H9 (cell line): ENCODE measurements around the gene RABGEF1. TPM values are rescaled to one million over a fixed set of nuclear protein-coding genes. Genes with fewer than 3 reads are reported as not detected.

Experiments
- DNase-seq: peaks from one replicate; pipeline ENCODE4 v3.0.0-alpha.2; 2017
- H2AFZ ChIP-seq: one replicate; pipeline ENCODE4 v1.6.1; 2013; ENCODE audit warnings: mild to moderate bottlenecking, low read length, control low read depth, moderate library complexity
- H2AK5ac ChIP-seq: 2 replicates; pipeline ENCODE4 v1.6.1; 2013; ENCODE audit warnings: low read length, control low read depth, mixed read lengths; ENCODE audit not compliant: insufficient read length
- H2BK120ac ChIP-seq: one replicate; pipeline ENCODE4 v1.6.1; 2013; ENCODE audit warnings: low read depth, mild to moderate bottlenecking, low read length, control low read depth, inconsistent platforms; ENCODE audit not compliant: poor library complexity, severe bottlenecking
- H2BK12ac ChIP-seq: 2 replicates; pipeline ENCODE4 v1.6.1; 2013; ENCODE audit warnings: low read length, control low read depth, mixed read lengths, low read depth; ENCODE audit not compliant: insufficient read length
- H2BK15ac ChIP-seq: 2 replicates; pipeline ENCODE4 v1.6.1; 2013; ENCODE audit warnings: low read depth, low read length, control low read depth
- H2BK20ac ChIP-seq: one replicate; pipeline ENCODE4 v1.6.1; 2013; ENCODE audit warnings: low read depth, mild to moderate bottlenecking, low read length, control low read depth, inconsistent platforms; ENCODE audit not compliant: poor library complexity, severe bottlenecking
- H2BK5ac ChIP-seq: 2 replicates; pipeline ENCODE4 v1.6.1; 2013; ENCODE audit warnings: low read length, control low read depth, mixed read lengths; ENCODE audit not compliant: insufficient read length
- H3K14ac ChIP-seq: 2 replicates; pipeline ENCODE4 v1.6.1; 2013; ENCODE audit warnings: low read length, control low read depth; ENCODE audit not compliant: insufficient read depth
- H3K18ac ChIP-seq: 2 replicates; pipeline ENCODE4 v1.6.1; 2013; ENCODE audit warnings: low read depth, mild to moderate bottlenecking, mixed read lengths, low read length, control low read depth; ENCODE audit not compliant: insufficient read length
- H3K23ac ChIP-seq: 2 replicates; pipeline ENCODE4 v1.6.1; 2013; ENCODE audit warnings: low read length, control low read depth, mixed read lengths, low read depth; ENCODE audit not compliant: insufficient read length
- H3K23me2 ChIP-seq: 2 replicates; pipeline ENCODE4 v1.6.1; 2013; ENCODE audit warnings: low read depth, mild to moderate bottlenecking, mixed read lengths, low read length, control low read depth; ENCODE audit not compliant: insufficient read length, poor library complexity, severe bottlenecking
- H3K27ac ChIP-seq: 2 replicates; pipeline ENCODE4 v1.5.1; 2013; ENCODE audit warnings: low read length, control low read depth, mixed read lengths, low read depth; ENCODE audit not compliant: insufficient read length
- H3K27me3 ChIP-seq: 2 replicates; pipeline ENCODE4 v1.6.1; 2013; ENCODE audit warnings: low read length, control low read depth, inconsistent platforms; ENCODE audit not compliant: insufficient read depth
- H3K4ac ChIP-seq: 2 replicates; pipeline ENCODE4 v1.6.1; 2013; ENCODE audit warnings: low read depth, mild to moderate bottlenecking, control low read depth, inconsistent platforms, low read length, moderate library complexity
- H3K4me1 ChIP-seq: 2 replicates; pipeline ENCODE4 v1.6.1; 2013; ENCODE audit warnings: low read length, control low read depth, inconsistent platforms; ENCODE audit not compliant: insufficient read depth
- H3K4me2 ChIP-seq: 2 replicates; pipeline ENCODE4 v1.6.1; 2013; ENCODE audit warnings: low read length, control low read depth, mixed read lengths; ENCODE audit not compliant: insufficient read length, insufficient read depth
- H3K56ac ChIP-seq: 2 replicates; pipeline ENCODE4 v1.6.1; 2013; ENCODE audit warnings: low read depth, mild to moderate bottlenecking, mixed read lengths, low read length, control low read depth; ENCODE audit not compliant: insufficient read length
- H3K79me1 ChIP-seq: 2 replicates; pipeline ENCODE4 v1.6.1; 2013; ENCODE audit warnings: low read depth, mild to moderate bottlenecking, moderate library complexity, low read length, control low read depth, inconsistent platforms; ENCODE audit not compliant: insufficient read depth, poor library complexity, severe bottlenecking
- H3K79me2 ChIP-seq: 2 replicates; pipeline ENCODE4 v1.6.1; 2013; ENCODE audit warnings: low read length, control low read depth, inconsistent platforms; ENCODE audit not compliant: insufficient read depth
- H3K9ac ChIP-seq: 2 replicates; pipeline ENCODE4 v1.6.1; 2013; ENCODE audit warnings: low read length, control low read depth, mixed read lengths; ENCODE audit not compliant: insufficient read length; ENCODE audit errors: extremely low read depth
- H3K9me3 ChIP-seq: one replicate; pipeline ENCODE4 v1.6.1; 2013; ENCODE audit warnings: low read depth, low read length, inconsistent platforms; ENCODE audit not compliant: control insufficient read depth
- H3T11ph ChIP-seq: one replicate; pipeline ENCODE4 v1.6.1; 2013; ENCODE audit warnings: mild to moderate bottlenecking, low read length, control low read depth, inconsistent platforms
- H4K20me1 ChIP-seq: one replicate; pipeline ENCODE4 v1.6.1; 2013; ENCODE audit not compliant: control insufficient read depth, insufficient read length, insufficient read depth
- H4K5ac ChIP-seq: 2 replicates; pipeline ENCODE4 v1.6.1; 2013; ENCODE audit warnings: low read depth, mild to moderate bottlenecking, mixed read lengths, low read length, control low read depth; ENCODE audit not compliant: insufficient read length
- H4K8ac ChIP-seq: replicated peaks from 2 replicates; pipeline ENCODE4 v1.6.1; 2013; ENCODE audit warnings: low read length, control low read depth, mixed read lengths, low read depth; ENCODE audit not compliant: insufficient read length
- H4K91ac ChIP-seq: 2 replicates; pipeline ENCODE4 v1.6.1; 2013; ENCODE audit warnings: low read depth, mild to moderate bottlenecking, moderate library complexity, mixed read lengths, low read length, control low read depth; ENCODE audit not compliant: insufficient read length
- H3K27ac Mint-ChIP-seq, 3 experiments: 2 replicates in 2 of 3; 3 replicates in 1 of 3; pipeline ENCODE4 v1.8.0; 2020 to 2021; ENCODE audit warnings: mixed read lengths in 3 of 3, mild to moderate bottlenecking in 1 of 3, moderate library complexity in 1 of 3
- H3K27me3 Mint-ChIP-seq: 2 replicates; pipeline ENCODE4 v1.8.0; 2021; ENCODE audit warnings: low read depth, mild to moderate bottlenecking, moderate library complexity, mixed read lengths
- H3K36me3 Mint-ChIP-seq, 3 experiments: 2 replicates in 2 of 3; 3 replicates in 1 of 3; pipeline ENCODE4 v1.8.0; 2020 to 2021; ENCODE audit warnings: low read depth in 3 of 3, mixed read lengths in 3 of 3; ENCODE audit not compliant: insufficient read depth in 1 of 3
- H3K4me1 Mint-ChIP-seq, 2 experiments: 2 replicates each; pipeline ENCODE4 v1.8.0; 2020; ENCODE audit warnings: mixed read lengths in 2 of 2
- H3K4me3 Mint-ChIP-seq, 2 experiments: 2 replicates in 1 of 2; 3 replicates in 1 of 2; pipeline ENCODE4 v1.8.0; 2020 to 2021; ENCODE audit warnings: mild to moderate bottlenecking in 2 of 2, mixed read lengths in 2 of 2, moderate library complexity in 1 of 2
- H3K9me3 Mint-ChIP-seq, 2 experiments: 2 replicates in 1 of 2; 3 replicates in 1 of 2; pipeline ENCODE4 v1.8.0; 2020; ENCODE audit warnings: mild to moderate bottlenecking in 2 of 2, mixed read lengths in 2 of 2, moderate library complexity in 1 of 2
- WGBS: extraction: QIAGEN DNeasy Blood & Tissue Kit; methylation state at CpG from one replicate; pipeline ENCODE4 v1.1.7; 2013; ENCODE audit warnings: missing lambda C conversion rate, low lambda C conversion rate, mixed read lengths; ENCODE audit not compliant: insufficient read length; ENCODE audit errors: extremely low coverage; 5-methylcytosine and 5-hydroxymethylcytosine counted together
- total RNA-seq: library from RNA; stranded (reverse); gene quantifications from 2 replicates; pipeline ENCODE4 v1.2.1, GENCODE V29; 2021
- TF ChIP-seq, protein P1 (sequence below): fragments of 200-600 bp; sonication (generic); conservative IDR thresholded peaks from 3 replicates; pipeline ENCODE4 v1.8.0; 2021; ENCODE audit warnings: antibody characterized with exemption, mild to moderate bottlenecking

The RABGEF1 gene
- total RNA-seq, 1 experiment from 2014 or later, result 17.3 TPM

DNA sequence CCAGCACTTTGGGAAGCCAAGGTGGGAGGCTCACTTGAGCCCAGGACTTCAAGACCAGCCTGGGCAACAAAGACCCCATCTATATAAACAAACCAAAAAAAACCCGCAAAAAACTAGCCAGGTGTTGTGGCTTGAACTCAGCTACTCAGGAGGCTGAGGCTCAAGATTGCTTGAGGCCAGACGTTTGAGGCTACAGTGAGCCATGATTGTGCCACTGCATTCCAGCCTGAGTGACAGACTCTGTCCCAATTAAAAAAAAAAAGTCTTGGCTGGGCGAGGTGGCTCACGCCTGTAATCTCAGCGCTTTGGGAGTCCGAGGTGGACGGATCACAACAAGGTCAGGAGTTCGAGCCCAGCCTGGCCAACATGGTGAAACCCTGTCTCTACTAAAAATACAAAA, 11.4 kb downstream of the RABGEF1 start:
- Histone ChIP-seq H3K9me3 (no peaks in the 10 kb centered on the region), H4K91ac (no peak overlapping the region), H2BK15ac (no peak overlapping the region), H3K4me2 (no peak overlapping the region), H3K14ac (no peak overlapping the region), H3K9ac (no peak overlapping the region), H3T11ph (no peak overlapping the region), H3K23me2 (no peaks in the 10 kb centered on the region), H2AFZ (no peak overlapping the region), H3K27me3 (no peaks in the 10 kb centered on the region), H4K20me1 (no peaks in the 10 kb centered on the region), H4K8ac (no peak overlapping the region), H3K4me1 (no peaks in the 10 kb centered on the region), H3K4ac (no peak overlapping the region), H2BK120ac (no peak overlapping the region), H3K56ac (no peak overlapping the region), H4K5ac (no peak overlapping the region), H3K79me1 (peaks cover 19% of the 10 kb centered on the region), H3K18ac (no peak overlapping the region), H3K27ac (no peak overlapping the region), H2AK5ac (no peak overlapping the region), H2BK5ac (no peak overlapping the region), H3K79me2 (peaks cover 3% of the 10 kb centered on the region; the same call in 1 of the 2 replicates), H2BK20ac (no peak overlapping the region), H2BK12ac (no peak overlapping the region), H3K23ac (no peak overlapping the region)
- Mint-ChIP-seq H3K36me3 (peaks cover 0 to 8% (median 4%) of the 10 kb centered on the region in 3 experiments; a peak in 2 of 7 replicates), H3K9me3 (no peaks in the 10 kb centered on the region), H3K4me1 (no peaks in the 10 kb centered on the region), H3K27me3 (no peaks in the 10 kb centered on the region), H3K4me3 (no peak overlapping the region), H3K27ac (0 out of 7 replicates have a peak overlapping the region, but pooled peaks of 1 of the 3 experiments have one; percentile 23)
- TF ChIP-seq, protein P1, sequence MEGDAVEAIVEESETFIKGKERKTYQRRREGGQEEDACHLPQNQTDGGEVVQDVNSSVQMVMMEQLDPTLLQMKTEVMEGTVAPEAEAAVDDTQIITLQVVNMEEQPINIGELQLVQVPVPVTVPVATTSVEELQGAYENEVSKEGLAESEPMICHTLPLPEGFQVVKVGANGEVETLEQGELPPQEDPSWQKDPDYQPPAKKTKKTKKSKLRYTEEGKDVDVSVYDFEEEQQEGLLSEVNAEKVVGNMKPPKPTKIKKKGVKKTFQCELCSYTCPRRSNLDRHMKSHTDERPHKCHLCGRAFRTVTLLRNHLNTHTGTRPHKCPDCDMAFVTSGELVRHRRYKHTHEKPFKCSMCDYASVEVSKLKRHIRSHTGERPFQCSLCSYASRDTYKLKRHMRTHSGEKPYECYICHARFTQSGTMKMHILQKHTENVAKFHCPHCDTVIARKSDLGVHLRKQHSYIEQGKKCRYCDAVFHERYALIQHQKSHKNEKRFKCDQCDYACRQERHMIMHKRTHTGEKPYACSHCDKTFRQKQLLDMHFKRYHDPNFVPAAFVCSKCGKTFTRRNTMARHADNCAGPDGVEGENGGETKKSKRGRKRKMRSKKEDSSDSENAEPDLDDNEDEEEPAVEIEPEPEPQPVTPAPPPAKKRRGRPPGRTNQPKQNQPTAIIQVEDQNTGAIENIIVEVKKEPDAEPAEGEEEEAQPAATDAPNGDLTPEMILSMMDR, result no peak
- no peak for DNase-seq
- WGBS, result no CpG with 5 or more reads among the region's 8 CpGs
